Activated T-cell treated with anti-CD3 and anti-CD28 coated beads, Interleukin-2, amount 50 U/mL, for 4 hours (primary cell): ENCODE measurements around the gene HDAC4. TPM values are rescaled to one million over a fixed set of nuclear protein-coding genes. Genes with fewer than 3 reads are reported as not detected.

Source experiments
- ATAC-seq, 2 donors: fragments of 200-7000 bp; cut with Tn5 transposase; one replicate each; pipeline ENCODE4 v1.10.0; 2021
- DNase-seq: peaks from one replicate; pipeline ENCODE4 v3.0.0-alpha.2; 2020
- H3K27me3 Mint-ChIP-seq: one replicate; pipeline ENCODE4 v1.8.0; 2021; ENCODE audit warnings: low read depth, mixed read lengths
- H3K36me3 Mint-ChIP-seq: one replicate; pipeline ENCODE4 v1.8.0; 2022; ENCODE audit warnings: mixed read lengths; ENCODE audit not compliant: insufficient read depth
- H3K4me1 Mint-ChIP-seq: one replicate; pipeline ENCODE4 v1.8.0; 2021; ENCODE audit warnings: low read depth, mixed read lengths
- H3K4me3 Mint-ChIP-seq: one replicate; pipeline ENCODE4 v1.8.0; 2021; ENCODE audit warnings: mild to moderate bottlenecking, moderate library complexity, mixed read lengths
- H3K9me3 Mint-ChIP-seq: one replicate; pipeline ENCODE4 v1.8.0; 2021; ENCODE audit warnings: mixed read lengths
- total RNA-seq, 3 donors: library from RNA; stranded (reverse); gene quantifications; one replicate each; pipeline ENCODE4 v1.2.1, GENCODE V29; 2021

Gene HDAC4
- total RNA-seq, 3 donors from 2014 or later: 30.4 to 34.1 (median 31.9) TPM

GRCh38 chr2:239396881-239397681 is 3.7 kb downstream of the HDAC4 start:
- H3K4me1 Mint-ChIP-seq: peaks cover 47% of the 10 kb centered on the region
- DNase-seq (peak; percentile 29), ATAC-seq (no peak)
- no peaks in the 10 kb centered on the region for H3K27me3 Mint-ChIP-seq
- H3K36me3 Mint-ChIP-seq: peaks cover 1% of the 10 kb centered on the region
- H3K4me3 Mint-ChIP-seq: no peak overlapping the region
- H3K9me3 Mint-ChIP-seq: no peaks in the 10 kb centered on the region

- Mint-ChIP-seq H3K4me1 (peaks cover 44% of the 10 kb centered on the region), H3K9me3 (no peaks in the 10 kb centered on the region), H3K27me3 (no peaks in the 10 kb centered on the region), H3K36me3 (peaks cover 1% of the 10 kb centered on the region), H3K4me3 (no peak overlapping the region)
- ATAC-seq (no peak), DNase-seq (no peak)
Observed at GRCh38 chr2:239395524-239395923, 5.3 kb downstream of the HDAC4 start.

- DNase-seq (no peak), ATAC-seq (no peak)
- H3K36me3 Mint-ChIP-seq: peaks cover 3% of the 10 kb centered on the region
- no peak overlapping the region for H3K4me3 Mint-ChIP-seq
- peaks cover 44% of the 10 kb centered on the region for H3K4me1 Mint-ChIP-seq
- H3K9me3 Mint-ChIP-seq: no peaks in the 10 kb centered on the region
- no peaks in the 10 kb centered on the region for H3K27me3 Mint-ChIP-seq
Observed at GRCh38 chr2:239394978-239395377, 5.8 kb downstream of the HDAC4 start.

- Mint-ChIP-seq H3K9me3 (no peaks in the 10 kb centered on the region), H3K4me1 (peaks cover 40% of the 10 kb centered on the region), H3K36me3 (peaks cover 3% of the 10 kb centered on the region), H3K27me3 (no peaks in the 10 kb centered on the region), H3K4me3 (no peak overlapping the region)
- no peak for ATAC-seq
- DNase-seq: no peak
Observed at GRCh38 chr2:239394346-239394945, 6.4 kb downstream of the HDAC4 start.

DNA sequence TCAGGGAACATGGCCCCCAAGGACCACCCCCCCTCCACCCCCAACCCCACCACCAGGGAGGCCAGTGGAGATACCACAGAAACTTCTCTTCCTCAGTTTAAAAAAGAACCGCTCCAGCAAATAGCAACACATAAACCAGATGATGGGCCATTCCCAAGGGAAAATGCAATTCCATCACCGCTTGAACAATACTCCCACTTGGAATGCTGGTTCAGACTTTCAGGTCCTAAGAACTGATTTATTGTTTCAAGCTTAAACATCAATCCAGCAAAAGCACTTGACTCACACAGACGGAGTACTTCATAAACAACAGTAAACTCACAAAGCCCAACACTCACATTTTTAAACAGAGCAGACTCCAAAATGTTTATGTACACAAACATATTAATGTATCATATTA is 6.9 kb downstream of the HDAC4 start:
- peaks cover 8% of the 10 kb centered on the region for H3K36me3 Mint-ChIP-seq
- DNase-seq (no peak), ATAC-seq (no peak)
- no peak overlapping the region for H3K4me3 Mint-ChIP-seq
- H3K9me3 Mint-ChIP-seq: no peaks in the 10 kb centered on the region
- H3K27me3 Mint-ChIP-seq: no peaks in the 10 kb centered on the region
- peaks cover 35% of the 10 kb centered on the region for H3K4me1 Mint-ChIP-seq

DNA sequence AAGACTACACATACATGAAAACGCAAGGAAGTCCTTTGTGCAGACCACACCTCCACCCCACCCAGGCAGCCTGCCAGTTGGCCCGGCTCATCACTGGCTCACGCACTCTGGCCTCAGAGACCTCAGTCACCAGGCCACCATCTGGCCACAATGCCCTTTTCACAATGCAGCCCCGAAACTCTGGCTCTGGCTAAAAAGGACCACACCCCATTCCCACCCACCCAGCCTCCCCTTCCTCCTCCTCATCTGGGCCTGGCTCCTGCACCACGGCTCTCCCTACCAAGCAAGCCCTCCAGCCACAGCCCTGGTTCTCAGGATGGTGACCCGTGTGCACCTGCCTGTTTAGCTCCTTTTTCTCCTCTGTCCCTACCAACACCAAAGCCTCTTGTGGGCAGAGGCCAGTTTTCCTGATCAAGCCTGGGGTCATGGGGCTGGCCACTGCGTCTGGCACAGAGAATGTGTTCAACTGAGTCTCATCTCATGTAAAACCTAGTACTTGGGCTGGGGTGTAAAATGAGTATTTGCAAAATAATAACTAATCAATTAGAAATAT is 7.4 kb downstream of the HDAC4 start:
- Mint-ChIP-seq H3K36me3 (peaks cover 9% of the 10 kb centered on the region), H3K9me3 (no peaks in the 10 kb centered on the region), H3K4me1 (peaks cover 30% of the 10 kb centered on the region), H3K4me3 (no peak overlapping the region), H3K27me3 (no peaks in the 10 kb centered on the region)
- no peak for DNase-seq
- no peak for ATAC-seq

DNA sequence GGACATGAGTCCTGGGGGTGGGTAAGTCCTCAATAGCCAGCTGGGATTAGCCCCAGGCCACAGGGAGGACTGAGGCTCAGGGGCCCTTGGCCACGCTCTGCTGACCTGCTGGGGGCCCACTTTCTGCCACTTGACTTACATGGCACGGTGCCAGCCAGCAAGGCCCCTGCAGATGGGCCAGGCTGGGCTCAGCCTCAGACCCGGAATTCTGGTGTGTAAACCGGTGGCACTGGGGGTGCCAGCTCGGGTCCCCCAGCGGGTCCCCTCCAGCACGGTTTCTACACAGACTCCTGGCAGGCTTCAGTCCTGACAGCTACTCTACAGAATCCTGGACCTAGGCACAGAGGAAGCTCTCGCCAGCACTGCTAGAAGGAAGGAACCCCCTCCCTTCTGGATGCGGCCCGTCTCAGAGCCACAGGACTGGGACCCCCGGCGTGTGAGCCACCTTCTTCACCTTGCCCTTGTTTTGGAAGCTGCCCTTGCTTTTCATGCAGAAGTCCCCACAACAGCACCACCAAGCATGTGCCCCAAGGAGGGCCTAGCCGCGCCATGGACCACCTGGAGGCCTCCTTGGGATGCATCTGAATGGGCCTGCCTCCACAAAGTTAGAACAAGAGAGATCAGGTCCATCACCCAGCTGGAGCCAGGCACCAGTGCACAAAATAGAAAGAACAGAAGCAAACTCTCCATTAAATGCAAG is 8.0 kb downstream of the HDAC4 start:
- ATAC-seq (no peak), DNase-seq (no peak)
- Mint-ChIP-seq H3K9me3 (no peaks in the 10 kb centered on the region), H3K36me3 (peaks cover 9% of the 10 kb centered on the region), H3K4me1 (peaks cover 24% of the 10 kb centered on the region), H3K4me3 (no peak overlapping the region), H3K27me3 (no peaks in the 10 kb centered on the region)

- Mint-ChIP-seq H3K4me1 (peaks cover 16% of the 10 kb centered on the region), H3K36me3 (peaks cover 9% of the 10 kb centered on the region), H3K4me3 (no peak overlapping the region), H3K27me3 (no peaks in the 10 kb centered on the region), H3K9me3 (no peaks in the 10 kb centered on the region)
- ATAC-seq (no peak), DNase-seq (no peak)
Observed at GRCh38 chr2:239392072-239392357, 8.8 kb downstream of the HDAC4 start.

- Mint-ChIP-seq H3K4me1 (peaks cover 11% of the 10 kb centered on the region), H3K9me3 (no peaks in the 10 kb centered on the region), H3K4me3 (no peak overlapping the region), H3K36me3 (peaks cover 13% of the 10 kb centered on the region), H3K27me3 (no peaks in the 10 kb centered on the region)
- DNase-seq (no peak), ATAC-seq (no peak)
Observed at GRCh38 chr2:239391286-239392071, 9.3 kb downstream of the HDAC4 start.

DNA sequence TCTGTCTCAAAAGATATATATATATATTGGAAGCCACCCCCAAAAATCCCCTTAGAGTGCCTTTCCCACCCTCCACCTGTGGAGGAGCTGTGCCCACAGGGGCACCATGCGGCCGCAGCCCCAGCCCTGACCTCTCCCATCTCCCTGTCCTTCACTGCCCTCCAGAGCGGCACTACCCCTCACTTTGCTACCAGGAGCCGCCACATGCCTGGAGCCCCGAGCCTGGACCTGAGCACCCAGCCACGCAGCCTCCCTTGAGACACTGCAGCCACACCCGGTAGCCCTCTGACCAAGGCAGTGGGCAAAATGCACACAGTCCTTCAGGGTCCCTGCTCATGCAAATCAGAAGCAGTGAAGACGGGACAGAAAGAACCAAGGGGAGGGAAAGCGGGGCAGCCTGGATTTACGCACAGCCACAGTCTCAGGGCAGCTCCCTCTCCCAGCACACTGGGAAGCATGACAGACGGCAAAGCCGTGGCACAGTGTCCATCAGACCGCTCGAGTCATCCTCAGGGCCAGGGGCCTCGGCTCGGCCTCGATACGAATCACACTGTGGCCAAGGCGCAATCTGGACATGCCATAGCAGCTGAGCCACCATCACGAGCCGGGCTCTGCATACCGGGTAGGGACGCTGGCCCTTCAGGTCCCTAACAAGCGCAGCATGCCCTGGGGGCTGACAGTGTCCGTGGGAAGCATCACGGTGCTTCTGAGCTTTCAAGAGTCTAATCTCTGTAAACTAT is 10.1 kb downstream of the HDAC4 start:
- no peaks in the 10 kb centered on the region for H3K9me3 Mint-ChIP-seq
- no peak for DNase-seq
- H3K36me3 Mint-ChIP-seq: peaks cover 18% of the 10 kb centered on the region
- no peaks in the 10 kb centered on the region for H3K27me3 Mint-ChIP-seq
- no peak overlapping the region for H3K4me3 Mint-ChIP-seq
- H3K4me1 Mint-ChIP-seq: peaks cover 9% of the 10 kb centered on the region
- no peak for ATAC-seq

- H3K36me3 Mint-ChIP-seq: peaks cover 18% of the 10 kb centered on the region
- H3K4me3 Mint-ChIP-seq: no peak overlapping the region
- no peak for ATAC-seq
- no peak for DNase-seq
- H3K9me3 Mint-ChIP-seq: no peaks in the 10 kb centered on the region
- no peaks in the 10 kb centered on the region for H3K27me3 Mint-ChIP-seq
- peaks cover 9% of the 10 kb centered on the region for H3K4me1 Mint-ChIP-seq
Observed at GRCh38 chr2:239389414-239390329, 11.1 kb downstream of the HDAC4 start.

DNA sequence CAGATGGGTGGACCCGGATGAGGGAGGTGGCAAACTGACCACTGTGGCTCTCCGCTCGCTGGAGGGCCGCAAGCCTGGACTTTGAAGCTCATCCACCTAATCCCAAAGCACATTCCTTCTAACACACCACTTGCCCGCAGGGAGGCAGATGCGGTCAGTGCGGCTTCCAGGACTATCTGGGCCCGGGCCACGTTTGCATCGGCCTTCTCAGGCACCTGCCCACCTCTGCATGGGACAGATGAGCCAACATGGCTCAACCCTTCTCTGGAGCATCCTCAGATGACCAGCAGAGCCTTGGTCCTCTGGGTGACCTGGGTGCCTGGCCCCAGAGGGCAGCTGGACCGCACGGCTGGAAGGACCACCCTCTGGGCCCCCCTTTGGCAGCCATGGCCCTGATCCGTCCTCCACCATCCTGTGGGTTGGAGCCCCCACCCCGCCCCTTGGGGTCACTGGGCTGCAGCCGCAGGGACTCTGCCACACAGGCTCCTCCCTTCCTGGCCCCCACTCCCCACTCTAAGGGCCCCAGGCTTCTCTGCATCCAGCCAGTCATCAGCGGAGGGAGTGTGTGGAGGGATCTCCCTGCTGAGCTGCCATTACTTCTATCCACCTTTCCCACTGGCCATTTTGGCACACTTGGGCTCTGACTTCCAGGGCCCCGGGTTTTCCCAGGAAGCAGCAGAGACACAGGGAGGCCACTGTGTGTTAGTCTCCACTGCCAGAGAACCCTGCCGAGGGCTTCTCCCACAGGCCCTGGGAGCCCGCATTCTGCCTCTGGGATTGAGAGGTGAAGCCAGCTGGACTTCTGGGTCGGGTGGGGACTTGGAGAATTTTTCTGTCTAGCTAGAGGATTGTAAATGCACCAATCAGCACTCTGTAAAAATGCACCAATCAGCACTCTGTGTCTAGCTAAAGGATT is 12.3 kb downstream of the HDAC4 start:
- no peaks in the 10 kb centered on the region for H3K27me3 Mint-ChIP-seq
- peaks cover 16% of the 10 kb centered on the region for H3K36me3 Mint-ChIP-seq
- H3K4me3 Mint-ChIP-seq: no peak overlapping the region
- no peak for ATAC-seq
- H3K9me3 Mint-ChIP-seq: no peaks in the 10 kb centered on the region
- H3K4me1 Mint-ChIP-seq: peaks cover 7% of the 10 kb centered on the region
- no peak for DNase-seq
